ENCODE results near the gene DNAH9. TPM values are rescaled to one million over a fixed set of nuclear protein-coding genes. Genes with fewer than 3 reads are reported as not detected.

DNAH9 gene
- not detected in 2 replicates for polyA plus RNA-seq (2011; rRNA removed)
- polyA minus RNA-seq (2011; rRNA and poly(A)+ RNA removed): not detected in 2 replicates

GRCh38 chr17:11598274-11599221 lies at the start of gene DNAH9:
Gene DNAH9 (plus strand): TSS chr17:11598470. CDS start chr17:11598499, 29 bp downstream.
- Histone ChIP-seq H3K27ac (ENCODE audit: low read depth, low read length) (no peak within 1 kb of the TSS), H3K27me3 (ENCODE audit: control insufficient read depth, insufficient read depth, low read length) (no peaks in the 10 kb centered on the region), H3K4me3 (ENCODE audit: low read depth, low read length) (no peak within 1 kb of the TSS), H3K9me3 (ENCODE audit: control insufficient read depth, insufficient read depth, low read length) (peaks cover 25% of the 10 kb centered on the region)
- ChIA-PET POLR2A (no interaction called here), CTCF (no interaction called here)
- DNase-seq (ENCODE audit: low read depth, low spot score): no peak
- TF ChIP-seq CTCF (IDR thresholded peaks at IDR 0.05; ENCODE audit: low read depth, low read length): no peak

GRCh38 chr17:11550431-11550830 lies 47.8 kb upstream of the DNAH9 start:
- Histone ChIP-seq H3K4me3 (ENCODE audit: low read depth, low read length) (no peak overlapping the region), H3K27ac (ENCODE audit: low read depth, low read length) (no peak overlapping the region), H3K27me3 (ENCODE audit: control insufficient read depth, insufficient read depth, low read length) (no peaks in the 10 kb centered on the region), H3K9me3 (ENCODE audit: control insufficient read depth, insufficient read depth, low read length) (peaks cover 18% of the 10 kb centered on the region; the same call in 1 of the 2 replicates)
- CTCF ChIA-PET: no interaction called here
- no peak for DNase-seq (ENCODE audit: low read depth, low spot score)
- POLR2A ChIA-PET: no interaction called here
- no peak for TF ChIP-seq CTCF (IDR thresholded peaks at IDR 0.05; ENCODE audit: low read depth, low read length)

- no peak for DNase-seq (ENCODE audit: low read depth, low spot score)
- Histone ChIP-seq H3K27ac (ENCODE audit: low read depth, low read length) (no peak overlapping the region), H3K9me3 (ENCODE audit: control insufficient read depth, insufficient read depth, low read length) (peaks cover 26% of the 10 kb centered on the region; the same call in 1 of the 2 replicates), H3K4me3 (ENCODE audit: low read depth, low read length) (no peak overlapping the region), H3K27me3 (ENCODE audit: control insufficient read depth, insufficient read depth, low read length) (no peaks in the 10 kb centered on the region)
- POLR2A ChIA-PET: no interaction called here
- TF ChIP-seq CTCF (IDR thresholded peaks at IDR 0.05; ENCODE audit: low read depth, low read length): no peak
- CTCF ChIA-PET: no interaction called here
Measured at GRCh38 chr17:11551442-11551841, 46.8 kb upstream of the DNAH9 start.

DNA sequence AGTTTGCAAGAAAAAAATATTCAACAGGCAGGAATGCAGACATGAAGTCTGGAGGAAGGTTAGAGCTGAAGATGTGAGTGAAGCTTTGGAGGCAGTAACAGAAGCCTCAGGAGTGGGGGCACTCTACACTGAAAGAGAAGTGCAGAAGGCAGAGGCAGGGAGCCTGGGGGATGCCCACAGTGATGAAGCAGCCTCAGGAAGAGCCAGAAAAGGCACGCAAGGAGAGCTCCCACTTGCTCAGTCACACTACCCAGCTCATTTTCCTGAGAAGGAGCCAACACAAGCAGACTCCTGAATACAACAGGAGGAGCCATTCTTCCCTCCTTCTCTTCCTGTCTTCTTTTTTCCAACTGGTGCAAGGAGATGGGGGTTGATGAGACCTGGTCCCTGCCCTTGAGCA lies 45.1 kb upstream of the DNAH9 start:
- no peak overlapping the region for H3K27ac ChIP-seq (ENCODE audit: low read depth, low read length)
- H3K4me3 ChIP-seq (ENCODE audit: low read depth, low read length): no peak overlapping the region
- POLR2A ChIA-PET: no interaction called here
- CTCF ChIA-PET: no interaction called here
- TF ChIP-seq CTCF (IDR thresholded peaks at IDR 0.05; ENCODE audit: low read depth, low read length): no peak
- peaks cover 43% of the 10 kb centered on the region for H3K9me3 ChIP-seq (ENCODE audit: control insufficient read depth, insufficient read depth, low read length)
- no peak for DNase-seq (ENCODE audit: low read depth, low spot score)
- H3K27me3 ChIP-seq (ENCODE audit: control insufficient read depth, insufficient read depth, low read length): no peaks in the 10 kb centered on the region

GRCh38 chr17:11554042-11554441 lies 44.2 kb upstream of the DNAH9 start:
- H3K4me3 ChIP-seq (ENCODE audit: low read depth, low read length): no peak overlapping the region
- POLR2A ChIA-PET: no interaction called here
- TF ChIP-seq CTCF (IDR thresholded peaks at IDR 0.05; ENCODE audit: low read depth, low read length): no peak
- CTCF ChIA-PET: no interaction called here
- no peak overlapping the region for H3K27ac ChIP-seq (ENCODE audit: low read depth, low read length)
- H3K27me3 ChIP-seq (ENCODE audit: control insufficient read depth, insufficient read depth, low read length): no peaks in the 10 kb centered on the region
- H3K9me3 ChIP-seq (ENCODE audit: control insufficient read depth, insufficient read depth, low read length): peaks cover 52% of the 10 kb centered on the region
- no peak for DNase-seq (ENCODE audit: low read depth, low spot score)
